ENCODE results near the gene KCNF1.

The KCNF1 gene

DNA sequence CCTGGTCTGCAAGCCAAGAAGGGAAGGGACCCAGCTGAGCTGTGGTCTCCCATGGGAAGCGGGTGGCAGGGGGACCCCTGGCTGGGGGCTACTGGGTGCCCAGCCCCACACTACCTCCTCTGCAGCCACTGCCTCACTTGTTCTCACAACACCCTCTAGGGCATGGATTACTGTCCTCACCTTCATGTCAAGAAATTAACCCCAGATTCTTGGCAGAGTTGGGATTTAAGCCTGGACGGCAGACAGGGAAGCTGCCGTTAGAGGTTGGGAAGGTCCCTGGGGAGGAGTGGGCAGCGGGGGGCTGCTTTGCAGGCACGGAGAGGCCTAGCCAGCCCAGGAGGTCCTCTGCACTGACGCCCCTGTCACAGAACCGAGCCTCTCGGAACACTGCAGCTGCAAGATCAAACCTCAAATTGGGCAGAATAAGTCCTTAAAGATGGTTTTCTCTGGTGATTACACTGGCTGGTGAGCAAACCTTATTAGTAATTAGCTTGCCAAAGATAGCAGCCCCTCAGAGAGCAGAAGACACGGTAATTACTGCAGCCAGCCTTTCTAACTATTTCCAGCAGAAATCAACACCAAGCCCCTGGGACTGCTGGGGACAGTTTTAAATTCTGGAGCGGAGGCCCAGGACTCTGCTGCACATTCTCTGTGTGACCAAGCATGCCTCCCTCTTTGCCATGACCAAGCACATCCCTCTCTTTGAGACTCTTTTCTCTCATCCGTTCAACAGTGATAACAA is 35.9 kb downstream of the KCNF1 start:
- H3K27me3 ChIP-seq (ENCODE audit: insufficient read depth, insufficient read length) = no peaks in the 10 kb centered on the region
- no peaks in the 10 kb centered on the region for H3K36me3 ChIP-seq (ENCODE audit: insufficient read depth, insufficient read length, low read length)
- DNase-seq (ENCODE audit: low read depth, low spot score) = no peak
- H3K4me3 ChIP-seq (ENCODE audit: insufficient read length, low read depth) = no peak overlapping the region
- H3K4me1 ChIP-seq (ENCODE audit: insufficient read depth, insufficient read length) = peaks cover 13% of the 10 kb centered on the region
- TF ChIP-seq ZNF274 (IDR thresholded peaks at IDR 0.05; ENCODE audit: low read depth, low read length) = no peak
- TF ChIP-seq SUZ12 (IDR thresholded peaks at IDR 0.05; ENCODE audit: extremely low read depth, insufficient read depth, insufficient read length) = no peak
- no peak for TF ChIP-seq YY1 (IDR thresholded peaks at IDR 0.05; ENCODE audit: insufficient read depth, insufficient read length)
- H3K9me3 ChIP-seq (ENCODE audit: insufficient read depth, low read length) = no peaks in the 10 kb centered on the region; the same call in 1 of the 2 replicates
- H3K9ac ChIP-seq (ENCODE audit: insufficient read length, low read depth) = no peak overlapping the region

DNA sequence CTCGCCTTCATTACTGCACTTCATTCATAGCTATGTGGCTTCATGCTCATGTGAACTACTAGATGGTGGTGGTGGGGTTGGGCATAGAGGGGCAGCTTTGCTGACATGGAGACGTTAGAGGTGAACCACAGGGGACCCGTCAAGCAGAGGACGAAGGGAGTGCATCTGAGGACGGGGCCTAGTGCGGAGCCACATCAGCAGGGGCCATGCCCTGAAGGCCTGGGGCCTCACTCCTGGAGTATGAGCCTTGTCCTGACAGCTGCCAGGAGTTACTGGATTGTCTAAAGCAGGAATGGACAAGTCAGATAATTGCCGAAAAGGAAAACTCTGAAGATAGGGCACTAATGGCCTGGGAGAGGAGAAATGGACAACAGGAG is 36.4 kb downstream of the KCNF1 start:
- H3K4me3 ChIP-seq (ENCODE audit: insufficient read length, low read depth) = no peak overlapping the region
- H3K36me3 ChIP-seq (ENCODE audit: insufficient read depth, insufficient read length, low read length) = no peaks in the 10 kb centered on the region
- H3K4me1 ChIP-seq (ENCODE audit: insufficient read depth, insufficient read length) = peaks cover 16% of the 10 kb centered on the region
- DNase-seq (ENCODE audit: low read depth, low spot score) = no peak
- H3K9me3 ChIP-seq (ENCODE audit: insufficient read depth, low read length) = no peaks in the 10 kb centered on the region; the same call in 1 of the 2 replicates
- no peaks in the 10 kb centered on the region for H3K27me3 ChIP-seq (ENCODE audit: insufficient read depth, insufficient read length)
- TF ChIP-seq YY1 (IDR thresholded peaks at IDR 0.05; ENCODE audit: insufficient read depth, insufficient read length) (no peak), SUZ12 (IDR thresholded peaks at IDR 0.05; ENCODE audit: extremely low read depth, insufficient read depth, insufficient read length) (no peak), ZNF274 (IDR thresholded peaks at IDR 0.05; ENCODE audit: low read depth, low read length) (no peak)
- H3K9ac ChIP-seq (ENCODE audit: insufficient read length, low read depth) = no peak overlapping the region

DNA sequence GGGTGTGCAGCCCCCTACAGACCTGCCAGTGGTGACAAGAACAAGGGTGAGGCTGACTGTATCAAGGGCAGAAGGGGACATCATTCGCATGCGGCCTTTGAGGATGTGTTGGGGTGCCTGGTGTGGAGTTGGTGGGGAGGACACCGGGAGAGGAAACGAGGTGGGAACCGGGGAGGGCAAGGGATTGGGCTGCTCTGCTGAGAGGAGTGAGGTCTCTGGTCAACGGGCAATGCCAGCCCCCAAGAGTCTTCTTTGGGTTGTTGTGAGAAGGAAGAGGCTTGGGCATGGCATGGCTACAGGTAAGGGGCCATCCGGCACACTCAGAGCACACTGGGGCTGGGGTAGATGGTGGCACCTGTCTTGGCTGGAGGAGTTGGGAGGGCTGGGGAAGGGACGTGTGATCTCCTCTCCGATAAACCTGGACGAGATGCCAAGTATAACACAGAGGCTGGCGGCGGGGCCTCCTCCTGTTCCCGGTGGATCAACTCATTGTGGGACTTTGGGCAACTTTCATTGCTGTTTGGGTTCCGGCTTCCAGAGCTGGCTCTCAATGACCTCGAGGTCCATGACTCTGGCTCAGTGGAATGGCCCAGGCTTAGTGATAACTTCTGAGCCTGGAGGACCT is 37.0 kb downstream of the KCNF1 start:
- peaks cover 16% of the 10 kb centered on the region for H3K4me1 ChIP-seq (ENCODE audit: insufficient read depth, insufficient read length)
- H3K4me3 ChIP-seq (ENCODE audit: insufficient read length, low read depth) = no peak overlapping the region
- H3K9me3 ChIP-seq (ENCODE audit: insufficient read depth, low read length) = no peaks in the 10 kb centered on the region; the same call in 1 of the 2 replicates
- TF ChIP-seq YY1 (IDR thresholded peaks at IDR 0.05; ENCODE audit: insufficient read depth, insufficient read length) (no peak), SUZ12 (IDR thresholded peaks at IDR 0.05; ENCODE audit: extremely low read depth, insufficient read depth, insufficient read length) (no peak), ZNF274 (IDR thresholded peaks at IDR 0.05; ENCODE audit: low read depth, low read length) (no peak)
- DNase-seq (ENCODE audit: low read depth, low spot score) = no peak
- H3K36me3 ChIP-seq (ENCODE audit: insufficient read depth, insufficient read length, low read length) = no peaks in the 10 kb centered on the region
- no peaks in the 10 kb centered on the region for H3K27me3 ChIP-seq (ENCODE audit: insufficient read depth, insufficient read length)
- H3K9ac ChIP-seq (ENCODE audit: insufficient read length, low read depth) = no peak overlapping the region

DNA sequence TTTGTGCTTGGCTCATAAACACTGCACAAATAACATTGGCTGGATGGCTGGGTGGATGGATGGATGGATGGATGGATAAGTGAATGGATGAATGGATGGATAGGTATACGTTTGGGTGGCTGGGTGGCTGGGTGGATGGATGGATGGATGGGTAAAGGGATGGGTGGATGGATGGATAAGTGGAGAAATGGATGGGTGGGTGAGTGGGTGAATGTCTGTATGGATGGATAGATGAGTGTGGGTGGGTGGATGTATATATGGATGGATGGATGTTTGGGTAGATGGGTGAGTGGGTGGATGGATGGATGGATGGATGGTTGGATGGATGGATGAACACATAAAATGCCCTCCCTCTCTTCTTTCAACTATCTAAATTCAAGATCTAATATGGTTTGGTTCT is 38.1 kb downstream of the KCNF1 start:
- no peak for TF ChIP-seq SUZ12 (IDR thresholded peaks at IDR 0.05; ENCODE audit: extremely low read depth, insufficient read depth, insufficient read length)
- TF ChIP-seq ZNF274 (IDR thresholded peaks at IDR 0.05; ENCODE audit: low read depth, low read length) = no peak
- TF ChIP-seq YY1 (IDR thresholded peaks at IDR 0.05; ENCODE audit: insufficient read depth, insufficient read length) = no peak
- no peaks in the 10 kb centered on the region for H3K27me3 ChIP-seq (ENCODE audit: insufficient read depth, insufficient read length)
- H3K4me1 ChIP-seq (ENCODE audit: insufficient read depth, insufficient read length) = peaks cover 14% of the 10 kb centered on the region
- no peaks in the 10 kb centered on the region; the same call in 1 of the 2 replicates for H3K9me3 ChIP-seq (ENCODE audit: insufficient read depth, low read length)
- DNase-seq (ENCODE audit: low read depth, low spot score) = no peak
- H3K36me3 ChIP-seq (ENCODE audit: insufficient read depth, insufficient read length, low read length) = no peaks in the 10 kb centered on the region
- H3K9ac ChIP-seq (ENCODE audit: insufficient read length, low read depth) = no peak overlapping the region
- H3K4me3 ChIP-seq (ENCODE audit: insufficient read length, low read depth) = no peak overlapping the region

DNA sequence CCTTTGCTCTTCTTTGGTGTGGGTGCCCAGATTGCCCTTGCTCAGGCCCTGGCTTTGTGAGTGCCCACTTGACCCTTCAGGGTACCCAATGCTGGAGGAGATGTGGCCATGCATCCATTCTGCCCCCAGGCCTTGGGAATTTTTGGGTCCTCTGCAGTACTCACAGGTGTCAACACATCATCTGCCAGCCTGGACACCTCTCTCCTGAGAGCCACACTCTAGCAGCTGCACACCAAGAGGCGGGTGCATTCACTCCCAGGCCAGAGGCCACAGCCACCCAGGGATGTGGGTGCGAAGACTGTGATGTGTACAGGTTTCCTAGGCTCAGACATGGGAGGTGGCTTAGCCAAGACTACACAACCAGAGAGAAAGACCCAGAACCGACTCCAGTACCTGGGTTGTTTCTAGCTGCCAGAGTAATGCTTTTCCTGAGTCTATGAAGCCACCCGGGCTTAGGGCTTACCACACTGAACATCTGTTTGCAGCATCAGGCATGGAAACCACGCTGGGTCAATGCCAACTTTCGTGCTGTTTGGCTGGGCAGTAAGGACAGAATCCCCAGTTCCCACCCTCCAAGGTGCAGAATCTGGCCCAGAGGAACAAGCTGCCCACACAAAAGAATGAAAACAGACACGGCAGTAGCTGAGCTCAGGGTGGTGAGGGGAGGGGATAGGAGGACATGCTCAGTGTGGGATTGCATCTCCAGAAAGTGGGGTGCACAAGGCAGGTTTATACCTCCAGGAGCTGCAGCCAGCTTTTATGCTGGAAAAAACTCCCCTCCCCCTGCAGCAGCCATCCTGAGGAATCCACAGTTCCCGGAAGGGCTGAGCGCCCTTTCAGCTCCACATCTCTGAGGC is 40.1 kb downstream of the KCNF1 start:
- Histone ChIP-seq H3K36me3 (ENCODE audit: insufficient read depth, insufficient read length, low read length) (no peaks in the 10 kb centered on the region), H3K27me3 (ENCODE audit: insufficient read depth, insufficient read length) (no peaks in the 10 kb centered on the region), H3K9me3 (ENCODE audit: insufficient read depth, low read length) (no peaks in the 10 kb centered on the region; the same call in 1 of the 2 replicates), H3K4me3 (ENCODE audit: insufficient read length, low read depth) (no peak overlapping the region), H3K9ac (ENCODE audit: insufficient read length, low read depth) (no peak overlapping the region), H3K4me1 (ENCODE audit: insufficient read depth, insufficient read length) (peaks cover 14% of the 10 kb centered on the region)
- no peak for TF ChIP-seq SUZ12 (IDR thresholded peaks at IDR 0.05; ENCODE audit: extremely low read depth, insufficient read depth, insufficient read length)
- TF ChIP-seq ZNF274 (IDR thresholded peaks at IDR 0.05; ENCODE audit: low read depth, low read length) = no peak
- TF ChIP-seq YY1 (IDR thresholded peaks at IDR 0.05; ENCODE audit: insufficient read depth, insufficient read length) = no peak
- DNase-seq (ENCODE audit: low read depth, low spot score) = no peak

DNA sequence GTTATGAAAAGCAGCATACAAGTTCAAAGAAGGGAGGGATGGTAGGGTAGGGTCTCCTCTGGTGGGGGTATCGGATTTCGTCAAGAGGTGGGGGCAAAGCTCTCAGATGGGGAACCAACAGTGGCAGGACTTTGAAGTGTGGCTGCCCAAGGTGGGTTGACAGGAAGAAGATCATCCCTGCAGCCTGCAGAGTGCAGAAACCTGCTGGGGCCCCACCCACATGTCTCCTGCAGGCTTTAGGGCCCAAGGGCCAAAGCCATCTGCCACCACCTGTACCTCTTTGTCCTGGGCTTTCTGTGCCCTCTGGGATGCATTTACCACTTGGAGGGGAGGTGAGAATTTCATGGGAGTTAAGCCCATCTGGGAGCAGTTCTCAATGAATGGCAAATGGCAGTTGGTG is 42.7 kb downstream of the KCNF1 start:
- DNase-seq (ENCODE audit: low read depth, low spot score) = no peak
- TF ChIP-seq ZNF274 (IDR thresholded peaks at IDR 0.05; ENCODE audit: low read depth, low read length) (no peak), YY1 (IDR thresholded peaks at IDR 0.05; ENCODE audit: insufficient read depth, insufficient read length) (no peak), SUZ12 (IDR thresholded peaks at IDR 0.05; ENCODE audit: extremely low read depth, insufficient read depth, insufficient read length) (no peak)
- peaks cover 10% of the 10 kb centered on the region for H3K4me1 ChIP-seq (ENCODE audit: insufficient read depth, insufficient read length)
- no peak overlapping the region for H3K9ac ChIP-seq (ENCODE audit: insufficient read length, low read depth)
- H3K36me3 ChIP-seq (ENCODE audit: insufficient read depth, insufficient read length, low read length) = no peaks in the 10 kb centered on the region
- H3K4me3 ChIP-seq (ENCODE audit: insufficient read length, low read depth) = no peak overlapping the region
- no peaks in the 10 kb centered on the region for H3K27me3 ChIP-seq (ENCODE audit: insufficient read depth, insufficient read length)
- no peaks in the 10 kb centered on the region; the same call in 1 of the 2 replicates for H3K9me3 ChIP-seq (ENCODE audit: insufficient read depth, low read length)
